ENCODE measurements around the gene EPAS1. TPM values are rescaled to one million over a fixed set of nuclear protein-coding genes. Genes with fewer than 3 reads are reported as not detected.

The EPAS1 gene
- total and polyA plus RNA-seq, 2 of the 13 experiments (the other 11 are each of a cell fraction or from before 2014, with no cell fraction given) = 47.1 to 182 TPM

DNA sequence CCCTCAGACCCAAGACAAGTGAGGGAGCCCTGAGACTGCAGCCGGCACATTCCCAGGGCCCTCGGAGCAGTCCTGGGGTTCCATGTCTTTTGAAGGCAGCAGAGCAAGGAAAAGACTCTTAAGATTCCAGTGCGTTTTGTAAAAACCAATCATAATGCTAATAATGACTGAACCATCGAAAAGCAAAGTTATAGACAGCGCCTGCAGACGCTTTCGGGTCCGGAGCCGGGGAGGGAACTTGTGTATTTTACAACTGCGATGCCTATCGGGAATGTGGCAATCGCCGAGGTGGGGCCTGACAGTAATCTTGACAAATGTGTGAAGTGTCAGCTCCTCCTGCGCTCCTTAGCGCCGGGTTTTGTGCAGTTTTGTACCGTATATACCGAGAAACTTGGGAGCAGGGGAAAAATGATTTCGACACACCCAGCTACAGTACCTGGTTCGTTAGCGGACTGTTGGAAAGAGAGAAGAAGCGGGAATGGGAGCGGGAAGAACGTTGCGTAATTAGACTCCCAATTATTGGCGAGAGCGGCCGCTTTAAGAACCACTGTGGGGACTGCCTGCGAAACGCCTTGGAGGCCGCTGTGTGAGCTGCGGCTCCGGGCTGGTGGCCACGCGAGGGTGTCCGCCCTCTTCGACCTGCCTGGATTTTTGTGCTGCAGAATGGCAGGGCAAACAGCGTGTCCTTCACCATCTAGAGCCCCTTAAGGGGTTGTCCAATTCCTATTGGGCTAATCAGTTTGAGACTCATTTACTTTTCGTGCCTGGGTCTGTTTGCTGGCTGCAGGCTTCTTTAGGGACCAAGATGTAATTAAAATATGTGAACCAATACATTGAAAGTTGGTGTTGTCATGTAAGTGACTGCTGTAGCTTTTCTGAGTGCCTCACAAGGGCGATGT, 2.4 kb downstream of the EPAS1 start (continued):
- TF ChIP-seq ZNF619 (CRISPR knock-in tag; IDR thresholded peaks at IDR 0.05) (no peak), ZFP1 (CRISPR knock-in tag; IDR thresholded peaks at IDR 0.05) (no peak; the same call in 1 of the 2 replicates), SNAI1 (CRISPR knock-in tag; IDR thresholded peaks at IDR 0.05; ENCODE audit: borderline replicate concordance) (no peak), FLYWCH1 (CRISPR knock-in tag; IDR thresholded peaks at IDR 0.05) (no peak), KLF6 (CRISPR knock-in tag; IDR thresholded peaks at IDR 0.05) (peak; percentile 76; the same call in 1 of the 2 replicates), ZSCAN22 (CRISPR knock-in tag; IDR thresholded peaks at IDR 0.05) (no peak), ZNF124 (CRISPR knock-in tag; IDR thresholded peaks at IDR 0.05) (no peak), HNRNPLL (IDR thresholded peaks at IDR 0.05; ENCODE audit: low read depth, low read length, poor library complexity, severe bottlenecking) (peak; percentile 60), SOX5 (CRISPR knock-in tag; IDR thresholded peaks at IDR 0.05; ENCODE audit: borderline replicate concordance) (peak; percentile 39), SNAPC2 (CRISPR knock-in tag; IDR thresholded peaks at IDR 0.05) (no peak), WIZ (CRISPR knock-in tag; IDR thresholded peaks at IDR 0.05) (no peak), MAF1 (CRISPR knock-in tag; IDR thresholded peaks at IDR 0.05; ENCODE audit: borderline replicate concordance) (no peak), JUNB (CRISPR knock-in tag; IDR thresholded peaks at IDR 0.05; ENCODE audit: borderline replicate concordance) (no peak)
- TF ChIP-seq, protein P1, sequence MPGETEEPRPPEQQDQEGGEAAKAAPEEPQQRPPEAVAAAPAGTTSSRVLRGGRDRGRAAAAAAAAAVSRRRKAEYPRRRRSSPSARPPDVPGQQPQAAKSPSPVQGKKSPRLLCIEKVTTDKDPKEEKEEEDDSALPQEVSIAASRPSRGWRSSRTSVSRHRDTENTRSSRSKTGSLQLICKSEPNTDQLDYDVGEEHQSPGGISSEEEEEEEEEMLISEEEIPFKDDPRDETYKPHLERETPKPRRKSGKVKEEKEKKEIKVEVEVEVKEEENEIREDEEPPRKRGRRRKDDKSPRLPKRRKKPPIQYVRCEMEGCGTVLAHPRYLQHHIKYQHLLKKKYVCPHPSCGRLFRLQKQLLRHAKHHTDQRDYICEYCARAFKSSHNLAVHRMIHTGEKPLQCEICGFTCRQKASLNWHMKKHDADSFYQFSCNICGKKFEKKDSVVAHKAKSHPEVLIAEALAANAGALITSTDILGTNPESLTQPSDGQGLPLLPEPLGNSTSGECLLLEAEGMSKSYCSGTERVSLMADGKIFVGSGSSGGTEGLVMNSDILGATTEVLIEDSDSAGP (CRISPR knock-in tag; IDR thresholded peaks at IDR 0.05; ENCODE audit: borderline replicate concordance) = peak; percentile 98
- TF ChIP-seq, protein P2, sequence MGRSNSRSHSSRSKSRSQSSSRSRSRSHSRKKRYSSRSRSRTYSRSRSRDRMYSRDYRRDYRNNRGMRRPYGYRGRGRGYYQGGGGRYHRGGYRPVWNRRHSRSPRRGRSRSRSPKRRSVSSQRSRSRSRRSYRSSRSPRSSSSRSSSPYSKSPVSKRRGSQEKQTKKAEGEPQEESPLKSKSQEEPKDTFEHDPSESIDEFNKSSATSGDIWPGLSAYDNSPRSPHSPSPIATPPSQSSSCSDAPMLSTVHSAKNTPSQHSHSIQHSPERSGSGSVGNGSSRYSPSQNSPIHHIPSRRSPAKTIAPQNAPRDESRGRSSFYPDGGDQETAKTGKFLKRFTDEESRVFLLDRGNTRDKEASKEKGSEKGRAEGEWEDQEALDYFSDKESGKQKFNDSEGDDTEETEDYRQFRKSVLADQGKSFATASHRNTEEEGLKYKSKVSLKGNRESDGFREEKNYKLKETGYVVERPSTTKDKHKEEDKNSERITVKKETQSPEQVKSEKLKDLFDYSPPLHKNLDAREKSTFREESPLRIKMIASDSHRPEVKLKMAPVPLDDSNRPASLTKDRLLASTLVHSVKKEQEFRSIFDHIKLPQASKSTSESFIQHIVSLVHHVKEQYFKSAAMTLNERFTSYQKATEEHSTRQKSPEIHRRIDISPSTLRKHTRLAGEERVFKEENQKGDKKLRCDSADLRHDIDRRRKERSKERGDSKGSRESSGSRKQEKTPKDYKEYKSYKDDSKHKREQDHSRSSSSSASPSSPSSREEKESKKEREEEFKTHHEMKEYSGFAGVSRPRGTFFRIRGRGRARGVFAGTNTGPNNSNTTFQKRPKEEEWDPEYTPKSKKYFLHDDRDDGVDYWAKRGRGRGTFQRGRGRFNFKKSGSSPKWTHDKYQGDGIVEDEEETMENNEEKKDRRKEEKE (IDR thresholded peaks at IDR 0.05) = no peak
- TF ChIP-seq, protein P3, sequence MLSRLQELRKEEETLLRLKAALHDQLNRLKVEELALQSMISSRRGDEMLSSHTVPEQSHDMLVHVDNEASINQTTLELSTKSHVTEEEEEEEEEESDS (CRISPR knock-in tag; IDR thresholded peaks at IDR 0.05; ENCODE audit: borderline replicate concordance) = no peak
- TF ChIP-seq, protein P4, sequence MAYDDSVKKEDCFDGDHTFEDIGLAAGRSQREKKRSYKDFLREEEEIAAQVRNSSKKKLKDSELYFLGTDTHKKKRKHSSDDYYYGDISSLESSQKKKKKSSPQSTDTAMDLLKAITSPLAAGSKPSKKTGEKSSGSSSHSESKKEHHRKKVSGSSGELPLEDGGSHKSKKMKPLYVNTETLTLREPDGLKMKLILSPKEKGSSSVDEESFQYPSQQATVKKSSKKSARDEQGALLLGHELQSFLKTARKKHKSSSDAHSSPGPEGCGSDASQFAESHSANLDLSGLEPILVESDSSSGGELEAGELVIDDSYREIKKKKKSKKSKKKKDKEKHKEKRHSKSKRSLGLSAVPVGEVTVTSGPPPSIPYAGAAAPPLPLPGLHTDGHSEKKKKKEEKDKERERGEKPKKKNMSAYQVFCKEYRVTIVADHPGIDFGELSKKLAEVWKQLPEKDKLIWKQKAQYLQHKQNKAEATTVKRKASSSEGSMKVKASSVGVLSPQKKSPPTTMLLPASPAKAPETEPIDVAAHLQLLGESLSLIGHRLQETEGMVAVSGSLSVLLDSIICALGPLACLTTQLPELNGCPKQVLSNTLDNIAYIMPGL (CRISPR knock-in tag; IDR thresholded peaks at IDR 0.05; ENCODE audit: borderline replicate concordance in 1 of 2, low read depth in 1 of 2) = peak; percentile 51 to 55; a peak in 1 of 4 replicates
- TF ChIP-seq, protein P5, sequence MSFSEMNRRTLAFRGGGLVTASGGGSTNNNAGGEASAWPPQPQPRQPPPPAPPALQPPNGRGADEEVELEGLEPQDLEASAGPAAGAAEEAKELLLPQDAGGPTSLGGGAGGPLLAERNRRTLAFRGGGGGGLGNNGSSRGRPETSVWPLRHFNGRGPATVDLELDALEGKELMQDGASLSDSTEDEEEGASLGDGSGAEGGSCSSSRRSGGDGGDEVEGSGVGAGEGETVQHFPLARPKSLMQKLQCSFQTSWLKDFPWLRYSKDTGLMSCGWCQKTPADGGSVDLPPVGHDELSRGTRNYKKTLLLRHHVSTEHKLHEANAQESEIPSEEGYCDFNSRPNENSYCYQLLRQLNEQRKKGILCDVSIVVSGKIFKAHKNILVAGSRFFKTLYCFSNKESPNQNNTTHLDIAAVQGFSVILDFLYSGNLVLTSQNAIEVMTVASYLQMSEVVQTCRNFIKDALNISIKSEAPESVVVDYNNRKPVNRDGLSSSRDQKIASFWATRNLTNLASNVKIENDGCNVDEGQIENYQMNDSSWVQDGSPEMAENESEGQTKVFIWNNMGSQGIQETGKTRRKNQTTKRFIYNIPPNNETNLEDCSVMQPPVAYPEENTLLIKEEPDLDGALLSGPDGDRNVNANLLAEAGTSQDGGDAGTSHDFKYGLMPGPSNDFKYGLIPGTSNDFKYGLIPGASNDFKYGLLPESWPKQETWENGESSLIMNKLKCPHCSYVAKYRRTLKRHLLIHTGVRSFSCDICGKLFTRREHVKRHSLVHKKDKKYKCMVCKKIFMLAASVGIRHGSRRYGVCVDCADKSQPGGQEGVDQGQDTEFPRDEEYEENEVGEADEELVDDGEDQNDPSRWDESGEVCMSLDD (CRISPR knock-in tag; IDR thresholded peaks at IDR 0.05; ENCODE audit: borderline replicate concordance) = no peak
